ENCODE measurements around the gene NEUROG3.

- TF ChIP-seq CTCF (IDR thresholded peaks at IDR 0.05; ENCODE audit: low read depth, low read length): no peak
- TF ChIP-seq POLR2A (IDR thresholded peaks at IDR 0.05; ENCODE audit: extremely low read depth, insufficient read length): no peak
- no peak for TF ChIP-seq MAX (IDR thresholded peaks at IDR 0.05; ENCODE audit: low read depth, low read length)
These were observed 35.9 kb upstream of the NEUROG3 start for GRCh38 chr10:69609077-69609476.

Measured in NB4 (cell line).